ENCODE results near the gene AMPH. TPM values are rescaled to one million over a fixed set of nuclear protein-coding genes. Genes with fewer than 3 reads are reported as not detected.
"Not testable (repeated sequence)": the region's sequence is repeated elsewhere in the genome, so short reads cannot be mapped to it uniquely, and the experiment has no call there.

The AMPH gene
- total RNA-seq, 4 donors from 2014 or later = 0.51 to 19.6 (median 11.6) TPM

DNA sequence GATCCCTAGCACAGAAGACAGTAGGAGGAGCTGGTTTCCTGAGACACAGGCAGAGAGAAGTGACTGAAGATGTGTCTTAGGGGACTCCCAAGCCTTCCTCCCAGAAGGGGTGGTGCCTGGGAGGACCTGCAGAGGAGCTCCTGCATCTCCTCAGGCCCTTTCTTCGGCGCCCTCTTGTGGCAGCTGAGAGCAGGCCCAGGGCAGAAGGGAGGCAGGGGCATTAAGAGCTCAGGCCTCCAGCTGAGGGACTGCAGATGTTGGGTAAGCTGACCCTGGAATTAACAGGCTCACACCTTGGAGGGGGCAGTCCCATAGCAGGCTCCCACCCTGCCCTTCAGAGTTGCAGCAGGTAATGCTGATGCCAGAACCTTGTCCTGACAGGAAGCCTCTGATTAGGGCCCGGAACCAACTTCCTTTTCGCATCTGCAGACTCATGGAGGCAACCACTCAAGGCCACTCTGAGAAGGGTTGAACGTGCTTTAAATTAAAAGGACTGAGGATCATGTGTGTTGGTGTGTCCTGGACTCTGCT, 272.0 kb downstream of the AMPH start:
- intact Hi-C loops (cut with DNase I; ENCODE audit: low total_unique reads); H3K27ac ChIP-seq; H3K27me3 ChIP-seq; H3K9me3 ChIP-seq; DNase-seq; H3K36me3 ChIP-seq; H3K4me1 ChIP-seq; H3K4me3 ChIP-seq: not testable (repeated sequence)
- TF ChIP-seq, protein P1, sequence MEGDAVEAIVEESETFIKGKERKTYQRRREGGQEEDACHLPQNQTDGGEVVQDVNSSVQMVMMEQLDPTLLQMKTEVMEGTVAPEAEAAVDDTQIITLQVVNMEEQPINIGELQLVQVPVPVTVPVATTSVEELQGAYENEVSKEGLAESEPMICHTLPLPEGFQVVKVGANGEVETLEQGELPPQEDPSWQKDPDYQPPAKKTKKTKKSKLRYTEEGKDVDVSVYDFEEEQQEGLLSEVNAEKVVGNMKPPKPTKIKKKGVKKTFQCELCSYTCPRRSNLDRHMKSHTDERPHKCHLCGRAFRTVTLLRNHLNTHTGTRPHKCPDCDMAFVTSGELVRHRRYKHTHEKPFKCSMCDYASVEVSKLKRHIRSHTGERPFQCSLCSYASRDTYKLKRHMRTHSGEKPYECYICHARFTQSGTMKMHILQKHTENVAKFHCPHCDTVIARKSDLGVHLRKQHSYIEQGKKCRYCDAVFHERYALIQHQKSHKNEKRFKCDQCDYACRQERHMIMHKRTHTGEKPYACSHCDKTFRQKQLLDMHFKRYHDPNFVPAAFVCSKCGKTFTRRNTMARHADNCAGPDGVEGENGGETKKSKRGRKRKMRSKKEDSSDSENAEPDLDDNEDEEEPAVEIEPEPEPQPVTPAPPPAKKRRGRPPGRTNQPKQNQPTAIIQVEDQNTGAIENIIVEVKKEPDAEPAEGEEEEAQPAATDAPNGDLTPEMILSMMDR (IDR thresholded peaks at IDR 0.05) = peak in 1 of 4 experiments; percentile 30

DNA sequence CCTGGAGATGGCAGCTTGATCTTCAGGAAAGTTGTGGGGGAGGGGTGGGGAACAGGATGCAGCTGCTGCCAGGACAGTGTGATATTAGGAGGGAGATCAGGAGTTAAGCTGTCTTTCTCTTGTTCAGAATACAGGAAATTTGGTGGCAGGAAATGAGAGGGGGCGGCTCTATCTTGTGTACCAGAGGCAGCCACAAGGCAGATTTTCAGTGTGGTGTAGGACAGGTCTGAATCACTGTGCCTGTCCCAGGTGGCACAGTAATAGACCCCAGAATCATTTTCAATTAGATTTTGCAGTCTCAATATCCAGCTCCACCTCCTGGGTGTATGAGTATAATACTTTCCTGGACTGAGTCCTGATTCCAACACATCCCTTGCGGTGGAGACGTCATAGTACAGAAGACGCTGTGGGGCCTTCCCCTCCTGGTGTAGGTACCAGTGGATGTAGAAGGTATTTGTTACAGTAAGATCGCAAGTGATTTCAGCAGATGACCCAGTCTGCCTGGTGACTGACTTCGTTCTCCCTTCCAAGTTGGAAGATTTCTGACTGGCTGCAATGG, 272.8 kb downstream of the AMPH start:
- intact Hi-C loops (cut with DNase I; ENCODE audit: low total_unique reads); H3K36me3 ChIP-seq: not testable (repeated sequence)

GRCh38 chr7:38354271-38354851, 276.8 kb downstream of the AMPH start:
- H3K36me3 ChIP-seq; H3K4me3 ChIP-seq; H3K4me1 ChIP-seq; intact Hi-C loops (cut with DNase I; ENCODE audit: low total_unique reads); DNase-seq; H3K27me3 ChIP-seq; H3K27ac ChIP-seq; H3K9me3 ChIP-seq: not testable (repeated sequence)

More for the DNA sequence above, 272.8 kb downstream of the AMPH start:
- not testable (repeated sequence) for H3K4me3 ChIP-seq, H3K9me3 ChIP-seq, H3K4me1 ChIP-seq, H3K27ac ChIP-seq, DNase-seq, H3K27me3 ChIP-seq

GRCh38 chr7:38353431-38353881, 277.7 kb downstream of the AMPH start:
- intact Hi-C loops (cut with DNase I; ENCODE audit: low total_unique reads); H3K36me3 ChIP-seq; H3K9me3 ChIP-seq; H3K4me1 ChIP-seq; H3K4me3 ChIP-seq; H3K27ac ChIP-seq; DNase-seq; H3K27me3 ChIP-seq: not testable (repeated sequence)

GRCh38 chr7:38351601-38352000, 279.6 kb downstream of the AMPH start:
- intact Hi-C loops (cut with DNase I; ENCODE audit: low total_unique reads) = no loop called here
- no peak for DNase-seq
- H3K36me3 ChIP-seq = no peaks in the 10 kb centered on the region
- TF ChIP-seq POLR2A (IDR thresholded peaks at IDR 0.05) = no peak
- TF ChIP-seq, protein P1 (IDR thresholded peaks at IDR 0.05) = no peak
- no peaks in the 10 kb centered on the region for H3K9me3 ChIP-seq
- H3K27ac ChIP-seq = no peak overlapping the region
- no peak overlapping the region for H3K4me3 ChIP-seq
- H3K4me1 ChIP-seq = no peaks in the 10 kb centered on the region
- H3K27me3 ChIP-seq = no peaks in the 10 kb centered on the region

DNA sequence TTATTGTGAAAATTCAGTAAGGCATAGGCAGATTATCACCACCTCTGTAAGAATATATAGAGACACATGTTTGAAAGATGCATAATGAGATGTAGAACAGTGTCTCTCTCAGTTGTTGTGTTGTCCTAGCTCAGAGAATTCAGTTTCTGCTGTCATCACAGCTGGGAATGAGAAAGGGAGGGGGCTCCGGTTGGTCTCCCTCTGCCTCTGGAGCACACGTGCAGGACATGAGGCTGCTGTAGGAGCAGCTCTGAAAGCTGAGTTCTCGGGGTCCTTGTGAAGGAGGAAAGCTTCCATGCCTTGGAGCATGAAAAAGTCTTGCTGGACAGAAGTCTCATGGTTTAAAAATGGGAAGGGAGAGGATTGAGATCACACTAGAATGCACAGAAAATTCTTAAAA, 280.4 kb downstream of the AMPH start:
- H3K4me3 ChIP-seq; H3K27me3 ChIP-seq; H3K9me3 ChIP-seq; DNase-seq; intact Hi-C loops (cut with DNase I; ENCODE audit: low total_unique reads); H3K4me1 ChIP-seq; H3K36me3 ChIP-seq; H3K27ac ChIP-seq: not testable (repeated sequence)

- H3K36me3 ChIP-seq; H3K27ac ChIP-seq; intact Hi-C loops (cut with DNase I; ENCODE audit: low total_unique reads); H3K9me3 ChIP-seq; DNase-seq; H3K4me1 ChIP-seq; H3K27me3 ChIP-seq; H3K4me3 ChIP-seq: not testable (repeated sequence)
These were observed 281.1 kb downstream of the AMPH start for GRCh38 chr7:38349869-38350583.

DNA sequence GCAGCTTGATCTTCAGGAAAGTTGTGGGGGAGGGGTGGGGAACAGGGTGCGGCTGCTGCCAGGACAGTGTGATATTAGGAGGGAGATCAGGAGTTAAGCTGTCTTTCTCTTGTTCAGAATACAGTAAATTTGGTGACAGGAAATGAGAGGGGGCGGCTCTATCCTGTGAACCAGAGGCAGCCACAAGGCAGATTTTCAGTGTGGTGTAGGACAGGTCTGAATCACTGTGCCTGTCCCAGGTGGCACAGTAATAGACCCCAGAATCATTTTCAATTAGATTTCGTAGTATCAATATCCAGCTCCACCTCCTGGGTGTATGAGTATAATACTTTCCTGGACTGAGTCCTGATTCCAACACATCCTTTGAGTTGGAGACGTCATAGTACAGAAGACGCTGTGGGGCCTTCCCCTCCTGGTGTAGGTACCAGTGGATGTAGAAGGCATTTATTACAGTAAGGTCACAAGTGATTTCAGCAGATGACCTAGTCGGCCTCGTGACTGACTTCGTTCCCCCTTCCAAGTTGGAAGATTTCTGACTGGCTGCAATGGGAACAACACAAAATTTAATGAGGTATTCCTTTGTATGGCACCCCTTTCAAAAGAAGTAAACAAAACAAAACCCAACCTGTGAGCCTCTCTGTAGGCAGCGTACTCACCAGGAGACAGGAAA, 281.9 kb downstream of the AMPH start:
- intact Hi-C loops (cut with DNase I; ENCODE audit: low total_unique reads); H3K27me3 ChIP-seq; H3K4me3 ChIP-seq; H3K9me3 ChIP-seq; H3K27ac ChIP-seq; H3K36me3 ChIP-seq; H3K4me1 ChIP-seq; DNase-seq: not testable (repeated sequence)

Data from uterus (tissue), 4 donors.